Measurements from ENCODE around the gene SLC7A1. TPM values are rescaled to one million over a fixed set of nuclear protein-coding genes. Genes with fewer than 3 reads are reported as not detected.

SLC7A1 gene
- total and polyA plus RNA-seq, 2 of the 8 experiments (the other 6 are each of a cell fraction or from before 2014, with no cell fraction given) = 26.8 to 114 TPM

DNA sequence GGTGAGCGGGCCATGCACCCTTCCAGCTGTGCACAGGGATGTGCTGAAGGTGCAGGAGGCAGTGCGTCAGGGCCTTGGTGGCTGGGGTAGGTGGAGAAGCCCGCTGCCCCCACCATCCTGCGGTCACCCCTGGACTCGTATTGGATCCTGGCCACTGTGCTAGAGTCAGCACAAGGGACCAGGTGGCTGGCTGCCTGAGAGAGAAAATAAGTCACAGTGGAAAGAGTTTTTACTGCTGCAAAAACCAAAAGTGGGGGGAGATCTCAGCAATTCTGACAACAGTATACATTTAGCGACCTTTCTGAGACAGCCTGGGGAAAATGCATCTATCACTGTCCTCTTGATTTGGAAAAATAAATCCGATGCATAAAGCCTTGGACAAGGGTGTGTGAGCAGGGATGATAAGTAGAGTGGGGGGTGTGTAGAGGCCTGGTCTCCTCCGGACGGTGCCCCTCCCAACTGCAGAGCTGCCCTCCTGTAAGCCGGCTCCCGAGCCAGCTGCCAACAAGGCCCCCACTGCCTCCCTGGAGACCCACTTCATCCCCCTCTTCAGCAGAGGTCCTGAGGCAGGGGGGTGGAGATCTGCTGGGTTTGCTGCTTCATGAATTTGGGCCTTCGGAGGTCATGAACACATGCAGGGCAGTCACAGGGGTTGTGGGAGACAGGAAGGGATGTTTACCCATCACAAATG lies 84.2 kb downstream of the SLC7A1 start (continued):
- no peak for TF ChIP-seq SIN3A (conservative IDR thresholded peaks at IDR 0.05 in 1 of 2, IDR thresholded peaks at IDR 0.05 in 1 of 2; ENCODE audit: low read depth in 1 of 2, low read length in 2 of 2)
- TF ChIP-seq SUZ12 (IDR thresholded peaks at IDR 0.05; ENCODE audit: low read length) = no peak
- no peak for TF ChIP-seq RFX5 (IDR thresholded peaks at IDR 0.05; ENCODE audit: borderline replicate concordance, low read depth, low read length)
- TF ChIP-seq RAD21 (IDR thresholded peaks at IDR 0.05 in 1 of 2, conservative IDR thresholded peaks at IDR 0.05 in 1 of 2; ENCODE audit: low read depth in 2 of 2, low read length in 2 of 2) = no peak
- TF ChIP-seq EGR1 (IDR thresholded peaks at IDR 0.05; ENCODE audit: borderline replicate concordance, low read depth, low read length) = no peak
- no peak for TF ChIP-seq NRF1 (IDR thresholded peaks at IDR 0.05; ENCODE audit: low read depth, low read length)

Measured in H1 (cell line).